Endothelial cell of umbilical vein (primary cell): ENCODE measurements around the gene RAB4A. TPM values are rescaled to one million over a fixed set of nuclear protein-coding genes. Genes with fewer than 3 reads are reported as not detected.

ENCODE experiments used
- BruUV-seq: library from RNA; stranded (reverse); fragments of 400-500 nt; replicated peaks from 2 replicates; lab custom pipeline; 2021; lab: Mats Ljungman, UMichigan
- CTCF ChIA-PET: fragments of 300-600, 350-600 bp; sonication (Branson Sonifier 250); formaldehyde crosslinking; loops from one replicate; lab custom pipeline; 2021; ENCODE audit warnings: antibody characterized with exemption, inconsistent platforms; lab: Charles Lee
- POLR2A ChIA-PET: fragments of 300-600, 350-600 bp; sonication (Branson Sonifier 250); formaldehyde crosslinking; loops from one replicate; lab custom pipeline; 2021; ENCODE audit warnings: antibody characterized with exemption, inconsistent platforms; lab: Charles Lee
- DNase-seq: peaks from one replicate; pipeline ENCODE4 v3.0.0-alpha.2; 2011; ENCODE audit warnings: low read depth, low spot score
- FAIRE-seq: peaks from 2 replicates; lab custom pipeline; 2011; peaks lifted over from hg19 to GRCh38; lab: Jason Lieb, UNC
- H2AFZ ChIP-seq: 2 replicates; pipeline ENCODE4 v1.6.0; 2012; ENCODE audit warnings: low read depth, low read length, control low read depth, inconsistent platforms
- H3K27ac ChIP-seq: 2 replicates; pipeline ENCODE4 v1.5.1; 2011; ENCODE audit warnings: low read depth, mild to moderate bottlenecking, control low read depth, low read length, moderate library complexity; ENCODE audit not compliant: insufficient read depth
- H3K27me3 ChIP-seq, 2 experiments: 2 replicates each; pipeline versions ENCODE4 v1.6.0 to v1.6.1; 2011; ENCODE audit warnings: low read length in 2 of 2, mixed read lengths in 1 of 2; ENCODE audit not compliant: control insufficient read depth in 2 of 2, insufficient read depth in 2 of 2
- H3K36me3 ChIP-seq, 2 experiments: 2 replicates in 1 of 2; 3 replicates in 1 of 2; pipeline ENCODE4 v1.5.1; 2011; ENCODE audit warnings: low read length in 2 of 2, mild to moderate bottlenecking in 1 of 2, moderate library complexity in 1 of 2; ENCODE audit not compliant: control insufficient read depth in 2 of 2, insufficient read depth in 2 of 2; ENCODE audit errors: extremely low read depth in 1 of 2
- H3K4me1 ChIP-seq: 3 replicates; pipeline ENCODE4 v1.5.1; 2011; ENCODE audit warnings: mild to moderate bottlenecking, low read length; ENCODE audit not compliant: control insufficient read depth, insufficient read depth; ENCODE audit errors: extremely low read depth
- H3K4me2 ChIP-seq: 2 replicates; pipeline ENCODE4 v1.6.1; 2011; ENCODE audit warnings: low read length, control low read depth, mixed read lengths; ENCODE audit not compliant: insufficient read depth
- H3K4me3 ChIP-seq, 3 experiments: fragments of 200-600 bp in 1 of 3; sonication (generic), shearing (Covaris generic) in 1 of 3; replicated peaks in 1 of 3; 2 replicates each; pipeline ENCODE4 v1.5.1; 2011 to 2016; ENCODE audit warnings: control low read depth in 3 of 3, low read length in 3 of 3, mild to moderate bottlenecking in 2 of 3, inconsistent platforms in 1 of 3, low read depth in 1 of 3, moderate library complexity in 1 of 3; ENCODE audit not compliant: insufficient read depth in 1 of 3
- H3K79me2 ChIP-seq: 2 replicates; pipeline ENCODE4 v1.6.0; 2012; ENCODE audit warnings: low read length, inconsistent platforms; ENCODE audit not compliant: control insufficient read depth, insufficient read depth
- H3K9ac ChIP-seq: replicated peaks from 2 replicates; pipeline ENCODE3; 2011; ENCODE audit warnings: low read length, control low read depth; ENCODE audit not compliant: insufficient read depth; ENCODE audit errors: extremely low read depth
- H3K9me1 ChIP-seq: replicated peaks from 3 replicates; pipeline ENCODE4 v1.6.0; 2011; ENCODE audit warnings: mild to moderate bottlenecking, low read length; ENCODE audit not compliant: control insufficient read depth, insufficient read depth; ENCODE audit errors: extremely low read depth
- H3K9me3 ChIP-seq: replicated peaks from 2 replicates; pipeline ENCODE4 v1.5.1; 2012; ENCODE audit warnings: low read length, inconsistent platforms; ENCODE audit not compliant: control insufficient read depth, insufficient read depth
- H4K20me1 ChIP-seq: replicated peaks from 2 replicates; pipeline ENCODE3; 2011; ENCODE audit warnings: mild to moderate bottlenecking, low read length; ENCODE audit not compliant: control insufficient read depth, insufficient read depth; ENCODE audit errors: extremely low read depth
- EZH2 ChIP-seq: IDR thresholded peaks from 2 replicates; pipeline ENCODE4 v1.6.1; 2012; ENCODE audit warnings: borderline replicate concordance, low read depth, mild to moderate bottlenecking, moderate library complexity, low read length, inconsistent platforms; ENCODE audit not compliant: severe bottlenecking
- FOS ChIP-seq: IDR thresholded peaks from 2 replicates; pipeline ENCODE4 v1.6.1; 2011; ENCODE audit warnings: mild to moderate bottlenecking, low read length, moderate library complexity, borderline replicate concordance; ENCODE audit not compliant: insufficient read depth
- GATA2 ChIP-seq: IDR thresholded peaks from 2 replicates; pipeline ENCODE4 v1.7.0; 2011; ENCODE audit warnings: low read depth, mild to moderate bottlenecking, moderate library complexity, mixed read lengths, low read length; ENCODE audit not compliant: insufficient read length, insufficient read depth
- JUN ChIP-seq: IDR thresholded peaks from 2 replicates; pipeline ENCODE4 v1.6.1; 2011; ENCODE audit warnings: borderline replicate concordance, low read depth; ENCODE audit not compliant: insufficient read length, insufficient read depth
- MYC ChIP-seq: IDR thresholded peaks from one replicate; pipeline ENCODE4 v1.6.1; 2011; ENCODE audit warnings: mild to moderate bottlenecking, low read depth, low read length
- POLR2A ChIP-seq: IDR thresholded peaks from 2 replicates; pipeline ENCODE4 v1.6.1; 2012; ENCODE audit warnings: low read depth, mild to moderate bottlenecking, control low read depth, low read length
- POLR2AphosphoS5 ChIP-seq: IDR thresholded peaks from 2 replicates; pipeline ENCODE4 v1.6.1; 2012; ENCODE audit warnings: low read depth, mild to moderate bottlenecking, control low read depth, low read length, moderate library complexity; ENCODE audit not compliant: insufficient read depth
- dilution Hi-C: fragments of 300-500 bp; cut with MboI; formaldehyde crosslinking; loops from one replicate; pipeline ENCODE4 v1.15.0; 2019; ENCODE audit warnings: low sequenced_read_pairs; ENCODE audit not compliant: extremely low pct_ligation_motif_present
- intact Hi-C: fragments of 100-400 bp; cut with micrococcal nuclease; formaldehyde crosslinking; loops from one replicate; pipeline ENCODE4 v1.10.0; 2022
- polyA plus RNA-seq, 4 experiments: library from polyadenylated mRNA; depleted of rRNA in 3 of 4; stranded (reverse) in 3 of 4; unstranded in 1 of 4; fragments of >200 nt; gene quantifications; 2 replicates each; pipeline versions ENCODE4 v1.2.1 to v1.2.3, GENCODE V29; 2011 to 2012; ENCODE audit warnings: missing spikeins in 1 of 4
- total RNA-seq: library from RNA; stranded (reverse); gene quantifications from 2 replicates; pipeline ENCODE4 v1.2.3, GENCODE V29; 2021
- TF ChIP-seq, protein P1 (sequence below): IDR thresholded peaks from 2 replicates; pipeline ENCODE4 v1.6.1; 2011; ENCODE audit not compliant: insufficient read depth, insufficient read length
- TF ChIP-seq, protein P2 (sequence below), 2 donors: IDR thresholded peaks; 1 replicate in 1 of 2; 2 replicates in 1 of 2; pipeline ENCODE4 v1.5.1; 2011; ENCODE audit warnings: low read length in 2 of 2, mild to moderate bottlenecking in 2 of 2, moderate library complexity in 2 of 2, control low read depth in 1 of 2, inconsistent platforms in 1 of 2, low read depth in 1 of 2; ENCODE audit not compliant: insufficient read depth in 1 of 2; ENCODE audit errors: extremely low read depth in 1 of 2

RAB4A gene
- total and polyA plus RNA-seq, 2 donors (not counting 3 experiments of a cell fraction or from before 2014, with no cell fraction given), result 14.8 to 52.9 TPM

DNA sequence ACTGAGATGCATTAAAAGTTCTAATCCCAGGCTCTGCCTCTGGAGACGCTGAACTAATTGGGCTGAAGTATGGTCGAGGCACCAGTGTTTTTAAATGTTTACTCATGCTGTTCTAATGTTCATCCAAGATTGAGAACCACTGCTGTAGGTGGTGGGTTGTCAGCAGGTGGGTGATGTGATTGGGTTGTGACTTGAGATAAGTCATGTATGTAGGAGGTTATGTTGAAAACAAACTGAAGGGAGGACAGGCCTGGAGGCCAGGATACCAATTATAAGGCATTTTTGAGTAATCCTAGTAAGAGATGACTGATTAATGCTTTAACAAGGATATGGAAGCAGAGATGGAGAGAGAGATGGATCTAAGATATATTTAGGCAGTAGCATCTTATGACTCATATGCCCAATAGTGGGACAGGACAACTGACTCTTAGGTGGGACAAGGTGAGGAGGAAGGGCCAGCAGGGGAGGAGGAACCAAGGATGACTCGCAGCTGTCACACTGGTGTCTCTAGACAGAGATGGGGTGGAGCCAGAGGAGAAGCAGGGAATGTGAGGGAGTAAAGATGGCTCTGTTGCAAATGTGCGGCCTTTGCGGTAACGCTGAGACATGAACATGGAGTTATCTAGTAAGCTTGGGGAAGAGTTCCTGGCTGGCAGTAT, 29.3 kb downstream of the RAB4A start:
- TF ChIP-seq EZH2 (no peak), POLR2A (no peak), POLR2AphosphoS5 (no peak), JUN (no peak), MYC (no peak), GATA2 (no peak), FOS (no peak)
- TF ChIP-seq, protein P1, sequence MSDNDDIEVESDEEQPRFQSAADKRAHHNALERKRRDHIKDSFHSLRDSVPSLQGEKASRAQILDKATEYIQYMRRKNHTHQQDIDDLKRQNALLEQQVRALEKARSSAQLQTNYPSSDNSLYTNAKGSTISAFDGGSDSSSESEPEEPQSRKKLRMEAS, result no peak
- TF ChIP-seq, protein P2, sequence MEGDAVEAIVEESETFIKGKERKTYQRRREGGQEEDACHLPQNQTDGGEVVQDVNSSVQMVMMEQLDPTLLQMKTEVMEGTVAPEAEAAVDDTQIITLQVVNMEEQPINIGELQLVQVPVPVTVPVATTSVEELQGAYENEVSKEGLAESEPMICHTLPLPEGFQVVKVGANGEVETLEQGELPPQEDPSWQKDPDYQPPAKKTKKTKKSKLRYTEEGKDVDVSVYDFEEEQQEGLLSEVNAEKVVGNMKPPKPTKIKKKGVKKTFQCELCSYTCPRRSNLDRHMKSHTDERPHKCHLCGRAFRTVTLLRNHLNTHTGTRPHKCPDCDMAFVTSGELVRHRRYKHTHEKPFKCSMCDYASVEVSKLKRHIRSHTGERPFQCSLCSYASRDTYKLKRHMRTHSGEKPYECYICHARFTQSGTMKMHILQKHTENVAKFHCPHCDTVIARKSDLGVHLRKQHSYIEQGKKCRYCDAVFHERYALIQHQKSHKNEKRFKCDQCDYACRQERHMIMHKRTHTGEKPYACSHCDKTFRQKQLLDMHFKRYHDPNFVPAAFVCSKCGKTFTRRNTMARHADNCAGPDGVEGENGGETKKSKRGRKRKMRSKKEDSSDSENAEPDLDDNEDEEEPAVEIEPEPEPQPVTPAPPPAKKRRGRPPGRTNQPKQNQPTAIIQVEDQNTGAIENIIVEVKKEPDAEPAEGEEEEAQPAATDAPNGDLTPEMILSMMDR (IDR thresholded peaks at IDR 0.05; ENCODE audit: extremely low read depth in 1 of 2, insufficient read depth in 1 of 2, low read depth in 1 of 2, low read length in 2 of 2), result no peak
- intact Hi-C loops (no loop called here), dilution Hi-C loops (no loop called here)
- Histone ChIP-seq H3K79me2 (no peaks in the 10 kb centered on the region), H3K36me3 (peaks cover 12% of the 10 kb centered on the region in 2 experiments), H3K27ac (no peak overlapping the region), H3K4me1 (no peaks in the 10 kb centered on the region), H3K9me3 (no peaks in the 10 kb centered on the region), H3K9ac (no peak overlapping the region), H3K4me3 (no peak overlapping the region), H4K20me1 (no peaks in the 10 kb centered on the region), H3K4me2 (no peak overlapping the region), H2AFZ (no peak overlapping the region), H3K27me3 (no peaks in the 10 kb centered on the region), H3K9me1 (no peaks in the 10 kb centered on the region)
- CTCF ChIA-PET, result no interaction called here
- FAIRE-seq (no peak), DNase-seq (no peak)
- POLR2A ChIA-PET, result no interaction called here
- BruUV-seq, result no TSS peak
